Hematopoietic multipotent progenitor cell treated with erythropoietin and hydrocortisone succinate and interleukin-3 and kit ligand, for 17 days (in vitro differentiated cells): ENCODE measurements around the gene PARP12.

ENCODE experiments used
- DNase-seq: peaks from one replicate; pipeline ENCODE4 v3.0.0-alpha.2; 2015; ENCODE audit warnings: low spot score

The PARP12 gene

DNA sequence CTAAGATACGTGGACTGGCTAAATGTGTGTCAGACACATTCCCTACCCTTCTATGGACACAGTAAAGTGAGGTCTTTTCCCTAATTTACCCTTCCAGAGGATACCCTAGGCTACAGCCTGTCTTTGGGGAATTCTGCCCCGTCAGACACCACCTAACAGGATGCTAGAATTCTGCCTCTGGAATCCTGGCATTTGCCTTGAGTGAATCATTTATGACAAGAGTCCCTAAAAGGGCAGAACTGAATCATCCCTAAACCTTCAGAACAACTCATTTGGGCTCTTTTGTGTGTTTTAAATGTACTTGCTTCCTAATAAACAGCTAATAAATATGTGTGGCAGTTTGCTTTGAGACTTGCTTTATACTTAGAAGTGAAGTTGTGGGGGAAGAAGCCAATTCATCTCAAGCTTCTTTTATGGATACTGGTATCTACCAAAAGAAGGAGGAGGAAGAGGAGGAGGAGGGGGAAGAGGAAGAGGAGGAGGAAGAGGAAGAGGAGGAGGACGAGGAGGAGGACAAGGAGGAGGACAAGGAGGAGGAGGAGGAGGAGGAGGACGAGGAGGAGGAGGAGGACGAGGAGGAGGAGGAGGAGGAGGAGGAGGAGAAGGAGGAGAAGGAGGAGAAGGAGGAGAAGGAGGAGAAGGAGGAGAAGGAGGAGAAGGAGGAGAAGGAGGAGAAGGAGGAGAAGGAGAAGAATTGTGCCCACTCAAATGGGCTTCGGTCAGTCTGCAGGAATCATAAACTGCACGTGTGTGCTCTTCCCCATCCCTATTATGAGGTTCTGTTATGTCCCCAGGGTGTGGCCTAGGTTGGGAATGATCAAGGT is 27.1 kb downstream of the PARP12 start:
- no peak for DNase-seq

DNA sequence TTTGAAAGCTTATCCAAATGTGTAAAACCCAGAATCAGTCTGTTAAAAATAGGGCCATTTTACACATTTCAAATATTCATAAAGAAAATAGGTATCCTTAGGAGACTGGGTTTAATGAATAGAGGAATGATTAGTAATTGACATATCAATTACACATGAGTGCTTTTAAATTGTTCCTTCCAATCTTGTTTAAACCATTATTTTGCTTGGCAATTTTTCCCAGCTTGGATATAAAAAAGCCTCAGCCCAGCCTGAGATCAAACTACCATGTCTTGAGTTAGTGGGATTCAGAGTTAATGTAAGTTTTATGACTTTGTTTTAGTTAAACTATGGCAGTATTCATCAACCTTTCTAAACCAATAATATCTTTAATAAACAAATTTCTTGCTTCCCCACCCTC is 28.3 kb downstream of the PARP12 start:
- no peak for DNase-seq

DNA sequence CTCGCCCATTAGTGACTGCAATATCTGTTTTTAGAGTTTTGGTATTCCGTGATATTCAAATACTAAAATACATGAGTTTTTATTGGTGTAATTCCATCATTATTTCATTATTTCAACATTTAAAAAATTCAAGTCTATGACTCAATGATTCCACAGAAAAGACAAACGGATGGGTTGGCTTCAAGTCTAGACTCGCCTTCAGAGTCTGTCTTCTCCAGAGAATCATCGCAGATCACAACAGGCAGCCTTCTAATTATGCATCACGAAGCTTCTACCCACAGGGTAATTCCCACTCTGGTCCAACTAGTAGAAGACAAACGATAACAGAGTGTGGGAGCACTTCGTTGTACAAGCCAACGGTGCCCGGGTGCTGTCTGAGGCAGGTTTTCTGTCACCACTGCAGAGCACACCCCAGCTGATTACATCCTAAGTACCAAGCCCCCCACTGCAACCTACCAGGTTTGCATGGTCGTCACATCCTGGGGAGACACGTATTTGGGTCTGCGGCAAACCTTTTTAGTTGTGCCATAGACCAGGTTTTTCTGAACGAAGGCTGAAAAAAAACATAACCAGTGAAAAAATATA is 28.9 kb downstream of the PARP12 start:
- DNase-seq, result no peak

DNA sequence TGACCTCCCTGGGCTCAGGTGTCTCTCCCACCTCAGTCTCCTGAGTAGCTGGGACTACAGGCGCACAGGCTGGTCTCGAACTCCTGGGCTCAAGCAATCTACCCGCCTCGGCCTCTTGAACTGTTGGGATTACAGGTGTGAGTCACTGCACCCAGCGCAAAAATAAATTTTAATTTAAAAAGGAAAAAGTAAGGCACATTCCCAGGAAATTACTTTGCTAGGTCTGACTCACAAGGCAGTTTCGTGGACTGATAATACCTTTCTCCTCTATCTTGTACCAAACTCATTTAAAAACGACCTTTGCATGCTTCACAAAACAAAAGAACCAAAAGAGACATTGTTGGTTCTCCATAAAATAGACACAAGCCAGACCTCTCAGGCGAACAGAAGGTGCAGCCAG is 29.7 kb downstream of the PARP12 start:
- DNase-seq, result no peak

DNA sequence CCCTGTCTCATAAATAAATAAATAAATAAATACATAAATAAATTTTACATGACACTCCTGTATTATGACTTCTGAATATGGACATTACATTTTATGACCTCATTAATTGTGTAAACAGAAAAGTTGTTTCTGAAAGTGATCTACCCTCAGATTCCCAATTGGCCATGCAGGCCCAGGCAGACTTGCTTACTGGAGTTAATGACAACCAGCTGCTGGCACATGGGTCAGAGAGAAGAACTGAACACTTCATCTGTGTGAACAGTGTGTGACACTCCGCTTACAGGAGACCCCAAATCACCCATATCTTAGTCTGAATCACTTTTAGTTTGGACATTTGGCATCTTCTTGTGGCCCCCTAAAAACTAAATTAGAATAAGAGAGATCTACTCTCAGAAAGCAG is 31.4 kb downstream of the PARP12 start:
- no peak for DNase-seq

DNA sequence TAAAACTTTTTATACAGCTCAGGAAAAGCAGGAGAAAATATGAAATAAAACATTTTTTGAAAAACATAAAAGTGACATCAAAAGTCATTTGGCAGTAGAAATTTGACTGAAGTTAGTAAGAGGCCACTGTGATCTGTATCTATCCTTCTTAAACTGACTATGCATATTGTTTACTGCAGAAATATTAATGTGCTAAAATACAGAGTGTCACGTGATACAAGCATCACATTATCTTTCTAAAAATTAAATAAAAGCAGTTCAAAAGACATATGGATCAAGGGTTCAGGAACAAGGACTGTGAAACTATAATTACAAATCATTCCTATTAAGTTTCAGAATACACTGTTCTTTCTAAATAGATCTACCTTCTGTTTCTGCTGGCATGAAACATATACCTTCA is 33.7 kb downstream of the PARP12 start:
- no peak for DNase-seq

DNA sequence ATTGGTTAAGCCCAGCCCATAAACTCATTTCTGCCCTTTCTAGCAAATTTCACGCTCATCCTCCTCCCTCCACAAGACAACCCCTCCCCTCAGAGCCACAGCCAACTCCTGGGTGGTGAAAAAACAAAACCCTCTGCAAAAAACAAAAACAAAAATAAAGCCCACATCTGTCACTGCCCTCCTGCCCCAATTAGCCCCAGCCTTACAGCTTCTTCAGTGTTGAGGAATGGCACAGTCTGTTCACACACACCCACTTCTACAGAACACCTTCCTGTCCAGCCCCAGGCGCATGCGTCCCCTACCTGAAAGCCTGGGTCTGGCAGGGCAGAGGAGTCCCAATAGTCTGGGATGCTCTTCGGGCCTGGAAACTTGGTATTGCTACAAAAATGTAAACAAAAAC is 34.4 kb downstream of the PARP12 start:
- no peak for DNase-seq

DNA sequence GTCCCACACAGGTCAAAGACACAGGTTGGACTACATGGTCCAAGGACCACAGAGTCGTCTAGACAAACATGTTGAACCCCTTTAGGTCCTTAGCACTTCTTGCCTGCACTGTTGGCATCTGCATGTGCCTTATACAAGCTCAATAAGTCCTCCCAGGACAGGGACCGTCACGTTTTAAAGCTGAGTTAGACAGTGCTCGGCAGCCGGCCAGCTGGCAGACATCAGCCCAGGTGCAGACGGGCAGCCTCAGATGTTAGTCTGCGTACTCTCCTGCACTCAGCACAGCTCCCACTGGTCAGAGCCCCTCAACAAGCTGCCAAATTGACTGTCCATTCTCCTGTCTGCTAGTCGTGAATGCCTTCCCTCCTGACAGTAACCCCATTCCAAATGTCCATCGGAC is 34.9 kb downstream of the PARP12 start:
- DNase-seq, result no peak

DNA sequence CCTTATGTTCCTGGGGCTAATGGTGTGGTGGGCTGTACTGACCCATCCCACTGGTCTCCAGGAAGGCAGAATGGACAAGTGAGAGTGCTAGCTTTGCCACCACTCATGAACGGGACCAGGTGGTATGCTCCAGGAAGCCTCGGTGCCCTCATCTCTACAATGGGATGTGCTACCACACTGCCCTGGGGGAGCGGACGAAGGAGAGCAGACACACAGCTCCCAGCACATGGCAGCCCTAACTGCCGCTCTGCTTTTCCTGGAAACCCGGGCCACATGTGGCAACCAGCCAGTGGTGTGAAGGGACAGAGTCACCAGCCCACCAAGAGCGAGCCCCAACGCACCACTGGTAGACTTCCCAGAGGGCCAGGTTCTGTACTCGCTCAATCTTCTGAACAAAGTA is 35.8 kb downstream of the PARP12 start:
- DNase-seq, result no peak

DNA sequence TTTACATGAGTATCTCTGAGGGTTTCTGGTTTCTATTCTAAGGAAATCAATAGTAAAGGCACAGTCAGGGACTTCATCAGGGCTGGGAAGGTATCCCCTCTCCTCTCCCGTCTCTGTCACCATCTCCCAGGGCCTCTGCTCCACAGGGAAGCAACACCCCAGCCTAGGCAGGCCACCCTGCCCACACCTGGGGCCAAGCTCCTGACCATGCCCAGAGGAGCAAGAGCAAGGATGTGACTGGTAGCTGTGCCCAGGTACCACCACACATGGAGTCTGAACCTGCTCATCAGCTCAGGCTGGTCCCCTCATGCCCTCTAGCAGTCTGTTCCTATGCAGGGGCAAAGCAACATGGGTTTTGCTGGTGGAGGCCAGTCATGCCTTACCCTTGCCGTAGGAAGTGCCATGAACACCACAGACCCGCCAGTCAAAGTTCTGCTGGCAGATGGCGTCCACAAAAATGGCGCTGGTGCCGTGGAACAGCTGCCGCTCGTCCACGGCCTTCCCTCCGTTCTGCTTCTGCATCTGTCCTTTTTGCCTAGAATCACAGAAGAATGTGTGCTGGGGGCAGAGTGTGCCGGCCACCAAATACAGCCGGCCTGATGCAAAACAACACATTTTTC is 36.8 kb downstream of the PARP12 start:
- no peak for DNase-seq

DNA sequence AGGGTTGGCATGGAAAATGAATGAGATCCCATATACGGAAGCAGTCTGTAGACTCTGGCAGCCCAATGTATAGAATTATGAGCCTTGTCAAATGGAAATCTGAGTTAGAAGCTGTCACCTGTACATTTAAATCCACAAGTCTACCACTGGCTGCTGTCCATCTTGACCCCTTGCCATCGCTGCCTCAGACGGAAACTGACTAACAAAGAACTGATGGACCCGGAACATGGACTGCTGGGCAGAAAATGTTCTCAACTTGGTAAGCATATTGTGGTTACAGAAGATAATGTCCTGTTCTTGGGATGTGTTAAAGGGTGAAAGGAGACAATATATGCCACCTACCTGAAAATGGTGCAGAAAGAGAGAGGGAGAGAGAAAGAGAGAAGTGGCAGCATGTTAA is 37.5 kb downstream of the PARP12 start:
- no peak for DNase-seq

DNA sequence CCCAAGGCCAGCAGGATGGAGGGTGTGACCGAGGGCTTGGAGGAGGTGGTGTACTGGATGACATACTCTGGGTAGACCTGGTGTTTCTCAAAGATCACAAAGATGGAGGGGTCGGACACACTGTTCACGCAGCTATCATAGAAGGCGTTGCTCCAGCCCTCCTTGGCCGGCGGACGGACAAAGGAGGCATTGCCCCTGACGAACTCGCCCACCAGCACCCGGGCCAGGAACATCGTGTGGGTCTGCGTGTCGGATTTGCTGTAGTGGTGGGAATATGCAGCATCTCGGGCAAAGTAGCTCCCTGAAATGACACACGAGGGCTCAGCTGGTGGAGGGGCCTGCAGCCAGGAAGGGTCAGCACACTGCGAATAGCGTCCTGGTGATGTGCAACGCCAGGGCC is 38.2 kb downstream of the PARP12 start:
- DNase-seq, result no peak

DNA sequence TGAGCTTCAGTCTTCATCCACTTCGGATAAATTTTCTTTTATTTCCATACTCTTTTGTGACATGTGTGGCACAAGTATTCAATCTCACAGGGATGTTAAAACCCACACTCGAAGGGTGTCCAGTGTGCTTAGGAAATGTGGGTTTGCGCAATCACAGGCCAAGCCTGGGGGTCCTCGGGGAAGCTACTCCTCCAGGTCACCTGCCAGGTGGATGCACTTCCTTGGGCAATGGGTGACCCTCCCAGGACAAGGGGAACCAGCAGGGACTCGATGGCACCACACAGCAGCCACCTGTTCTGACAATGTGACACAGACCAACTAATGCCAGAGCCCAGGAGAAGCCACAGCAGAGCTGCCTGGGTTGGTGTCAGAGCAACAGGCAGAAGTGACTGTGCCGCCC is 39.0 kb downstream of the PARP12 start:
- no peak for DNase-seq

DNA sequence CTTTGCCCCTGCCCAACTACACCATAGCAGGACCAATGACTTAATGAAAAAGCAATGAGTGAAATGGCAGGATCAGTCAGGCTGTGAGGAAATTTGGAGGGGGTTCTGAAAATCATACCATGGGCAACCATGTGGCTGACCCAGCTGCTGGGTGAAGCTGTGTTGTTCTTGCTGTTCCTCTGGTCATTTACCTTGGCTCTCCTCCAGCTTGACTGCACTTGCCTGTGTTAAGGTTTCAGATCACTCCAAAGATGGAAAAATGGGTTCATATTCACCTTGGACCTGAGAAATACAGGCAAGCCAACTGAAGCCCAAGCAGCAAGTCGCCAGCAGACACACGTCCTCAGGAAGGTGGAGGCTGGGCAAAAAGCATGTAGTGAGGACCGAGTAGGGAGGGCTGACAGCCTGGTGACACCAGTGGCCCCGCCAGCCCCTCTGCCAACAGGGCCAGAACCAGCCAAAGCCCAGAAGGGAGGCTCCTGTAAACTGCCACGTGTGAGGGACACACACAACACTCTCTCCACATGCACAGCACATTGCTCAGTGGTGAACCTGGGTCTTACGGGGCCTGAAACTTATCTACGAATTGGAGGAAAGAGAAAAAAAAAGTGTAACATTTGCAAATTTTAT is 40.1 kb downstream of the PARP12 start:
- no peak for DNase-seq

DNA sequence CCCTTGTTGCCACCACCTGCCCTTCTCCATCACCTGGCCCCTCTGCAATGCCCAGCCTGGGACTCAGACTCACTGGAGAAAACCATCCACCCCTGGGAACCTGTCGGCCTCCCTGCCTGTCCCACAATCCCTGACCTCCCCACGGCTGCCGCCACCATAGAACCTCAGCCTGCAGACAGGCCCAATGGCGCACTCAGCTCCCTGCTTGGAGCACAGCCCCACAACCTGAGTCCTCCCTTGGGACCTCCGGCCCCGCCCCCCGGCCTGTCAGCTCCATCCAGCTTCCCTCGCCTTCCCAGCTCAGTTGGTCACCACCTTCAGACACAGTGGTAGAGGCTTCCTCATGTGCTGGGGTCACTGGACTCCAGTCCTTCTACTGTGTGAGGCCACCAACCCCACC is 41.1 kb downstream of the PARP12 start:
- no peak for DNase-seq

DNA sequence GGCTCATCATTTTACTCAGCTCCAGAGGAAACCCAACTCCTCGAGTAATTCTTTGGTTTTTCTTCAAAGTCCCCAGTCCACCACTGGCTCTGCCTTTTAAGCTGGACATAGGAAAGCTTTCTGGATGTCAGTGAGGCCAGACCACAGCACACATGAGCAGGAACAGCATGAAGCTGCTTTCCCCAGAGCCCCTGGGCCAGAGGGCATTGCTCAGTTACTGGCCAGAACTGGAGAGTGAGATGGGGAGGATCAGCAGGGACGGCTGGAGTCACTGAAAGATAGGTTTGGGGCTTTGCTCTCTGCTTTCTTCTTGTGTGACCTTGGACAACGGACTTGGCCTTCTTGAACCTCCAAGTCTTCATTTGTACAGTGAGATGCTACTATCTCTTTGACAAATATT is 43.1 kb downstream of the PARP12 start:
- DNase-seq, result no peak

DNA sequence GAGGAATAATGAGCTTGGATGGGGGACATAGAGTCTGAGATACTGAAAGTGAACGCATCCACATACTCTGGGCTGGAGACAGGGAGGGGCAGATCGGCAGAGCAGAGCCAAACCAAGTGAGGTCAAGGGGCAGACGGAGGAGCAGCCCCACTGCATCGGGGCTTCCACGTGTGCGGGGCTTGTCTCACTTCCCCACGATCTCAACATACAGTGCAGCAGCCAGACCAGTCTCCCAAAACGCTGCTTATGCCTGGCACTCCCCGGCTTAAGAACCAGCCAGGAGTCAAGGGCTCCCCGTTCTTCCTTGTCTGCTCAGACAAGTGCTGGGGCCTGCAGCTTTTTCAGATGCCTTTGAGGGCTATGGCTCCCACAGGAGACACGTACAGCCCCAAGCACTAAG is 43.6 kb downstream of the PARP12 start:
- DNase-seq, result no peak

DNA sequence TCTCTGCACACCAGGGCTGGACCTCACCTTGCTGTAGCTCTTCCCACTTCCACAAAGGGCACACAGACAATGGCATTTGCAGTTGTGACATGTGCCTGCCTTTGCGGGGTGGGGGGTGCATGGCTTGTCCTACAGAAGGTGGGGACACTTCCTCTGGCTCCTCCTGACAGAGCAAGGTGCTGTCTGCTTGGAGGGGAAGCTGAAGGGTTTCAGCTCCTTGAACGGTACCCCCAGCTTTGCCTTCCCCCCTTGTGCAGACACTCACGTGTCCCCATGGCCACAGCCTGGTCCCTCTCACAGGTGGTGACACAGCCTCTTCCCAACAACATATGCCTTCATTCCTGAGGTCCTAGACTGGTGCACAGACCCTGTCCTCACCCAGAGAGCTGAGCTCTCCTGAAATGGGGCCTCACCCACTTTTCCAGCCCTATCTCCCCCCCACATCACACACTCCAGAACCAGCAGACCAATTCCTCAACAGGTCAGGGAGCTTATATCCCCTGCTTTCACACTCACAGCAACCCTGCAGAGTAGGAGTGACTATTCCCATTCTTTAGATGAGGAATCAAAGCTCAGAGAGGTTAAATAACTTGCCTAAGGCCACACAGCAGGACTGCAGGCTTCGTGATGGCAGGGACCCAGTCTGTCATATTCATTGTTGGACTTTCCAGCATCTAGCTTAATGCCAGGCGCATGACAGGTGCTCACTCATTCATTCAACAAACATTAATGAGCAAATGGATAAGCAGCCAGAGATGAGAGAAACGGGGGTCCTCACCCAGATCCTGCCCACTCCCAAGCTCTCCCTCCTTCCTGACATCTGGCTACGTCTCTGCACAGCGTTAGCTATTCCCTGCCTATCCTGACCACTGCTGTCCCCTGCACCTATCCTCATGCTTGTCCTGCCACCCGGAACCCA is 44.4 kb downstream of the PARP12 start:
- DNase-seq, result no peak

DNA sequence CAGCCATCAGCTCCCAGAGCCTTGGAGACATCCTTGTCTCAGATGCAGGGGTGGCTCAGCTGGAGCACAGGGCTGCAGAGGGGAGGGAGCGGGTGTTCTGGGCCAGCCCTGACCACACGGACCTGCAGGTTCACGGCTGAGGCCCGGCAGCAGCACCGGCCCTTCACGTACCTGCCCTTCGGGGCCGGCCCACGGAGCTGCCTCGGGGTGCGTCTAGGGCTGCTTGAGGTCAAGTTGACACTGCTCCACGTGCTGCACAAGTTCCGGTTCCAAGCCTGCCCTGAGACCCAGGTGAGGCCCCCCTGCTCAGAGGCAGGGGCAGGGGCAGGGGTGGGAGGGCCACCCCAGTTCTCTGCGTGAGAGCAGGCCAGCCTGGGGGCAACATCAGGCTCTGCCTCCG is 45.2 kb downstream of the PARP12 start:
- no peak for DNase-seq

DNA sequence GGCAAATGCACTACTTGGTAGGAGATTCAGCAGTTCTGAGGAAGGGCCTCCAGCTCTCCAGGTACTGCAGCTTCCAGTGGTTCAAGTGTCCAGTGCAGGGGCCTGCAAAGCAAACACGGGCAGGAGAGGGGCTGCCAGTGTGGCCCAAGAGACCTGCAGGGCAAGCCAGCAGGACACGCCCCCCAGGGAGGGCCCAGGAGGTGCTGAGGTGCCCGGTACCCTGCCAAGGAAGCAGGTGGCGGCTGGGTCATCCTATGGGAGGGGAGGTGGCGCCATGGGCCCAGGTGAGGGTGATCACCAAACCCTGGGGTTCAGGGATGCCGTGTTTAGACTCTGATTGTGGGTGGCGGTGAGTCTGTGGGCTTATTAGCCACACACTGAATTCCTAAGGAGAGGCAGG is 45.7 kb downstream of the PARP12 start:
- no peak for DNase-seq

DNA sequence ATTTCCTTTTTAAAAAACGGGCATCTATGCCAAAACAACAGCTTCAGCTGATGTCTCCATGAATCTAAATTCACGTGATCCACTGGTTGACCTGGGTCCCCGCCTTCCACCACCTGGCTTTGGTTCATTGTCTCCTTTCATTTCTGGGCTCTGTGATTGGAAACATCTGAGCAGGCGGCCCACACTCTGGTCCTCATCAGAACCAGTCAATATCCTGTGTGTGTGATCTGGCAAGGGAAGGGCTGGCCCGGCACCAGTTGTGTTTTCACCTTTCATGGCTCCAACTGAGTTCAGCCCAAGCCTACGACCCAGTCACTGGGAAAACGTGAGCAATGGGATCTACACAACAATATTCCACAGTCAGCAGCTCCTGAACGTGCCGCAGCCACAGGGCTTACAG is 46.2 kb downstream of the PARP12 start:
- no peak for DNase-seq

DNA sequence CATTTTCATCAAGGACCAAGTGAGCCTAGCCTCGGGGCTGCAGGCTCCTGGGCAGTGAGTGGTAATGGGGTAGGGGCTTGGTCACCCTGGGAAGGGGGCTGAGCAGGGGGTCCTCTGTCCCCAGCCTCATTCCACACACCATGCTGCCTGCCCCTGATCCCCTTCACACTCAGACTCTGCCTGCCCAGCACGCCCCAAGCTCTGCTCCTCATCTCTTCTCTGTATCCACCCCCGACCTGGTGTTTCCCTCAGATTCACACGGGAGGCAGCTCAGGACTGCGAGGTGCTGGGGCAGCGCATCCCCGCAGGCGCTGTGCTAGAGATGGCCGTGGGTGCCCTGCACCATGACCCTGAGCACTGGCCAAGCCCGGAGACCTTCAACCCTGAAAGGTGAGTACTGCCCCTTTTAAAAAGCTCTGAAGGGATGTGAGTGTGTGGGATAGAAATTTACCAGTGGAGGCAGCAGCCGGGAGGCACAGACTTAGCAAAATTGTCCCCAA is 47.2 kb downstream of the PARP12 start:
- no peak for DNase-seq
